SU-DHL-6 (cell line): ENCODE data around the gene CCDC66.

Experiments used
- H2AFZ ChIP-seq: fragments of 200-600 bp; sonication (generic); 2 replicates; pipeline ENCODE4 v1.6.1; 2014; ENCODE audit warnings: low read depth, mild to moderate bottlenecking, moderate library complexity, mixed read lengths, antibody characterized with exemption, low read length; ENCODE audit not compliant: severe bottlenecking
- H3F3A ChIP-seq: fragments of 200-600 bp; shearing (Covaris generic); 2 replicates; pipeline ENCODE4 v1.6.0; 2016; ENCODE audit warnings: antibody characterized with exemption, mild to moderate bottlenecking; ENCODE audit not compliant: insufficient read depth
- H3K27ac ChIP-seq: fragments of 200-600 bp; sonication (generic); 2 replicates; pipeline ENCODE4 v1.5.1; 2016; ENCODE audit warnings: low read depth, mild to moderate bottlenecking, low read length, moderate library complexity, mixed read lengths
- H3K27me3 ChIP-seq: fragments of 200-600 bp; sonication (generic), shearing (Covaris generic); 2 replicates; pipeline ENCODE4 v1.6.0; 2014; ENCODE audit warnings: mild to moderate bottlenecking, low read length
- H3K36me3 ChIP-seq: fragments of 200-600 bp; sonication (generic); 2 replicates; pipeline ENCODE4 v1.6.1; 2014; ENCODE audit warnings: mild to moderate bottlenecking, low read length, mixed read lengths
- H3K4me2 ChIP-seq: fragments of 300-600, 200-600 bp; shearing (Covaris generic), sonication (generic); 2 replicates; pipeline ENCODE4 v1.6.0; 2014; ENCODE audit warnings: low read length, low read depth, mild to moderate bottlenecking; ENCODE audit not compliant: poor library complexity, severe bottlenecking
- H3K4me3 ChIP-seq: fragments of 200-600 bp; sonication (generic); 2 replicates; pipeline ENCODE4 v1.5.1; 2014; ENCODE audit warnings: antibody characterized with exemption, low read length, mild to moderate bottlenecking, mixed read lengths; ENCODE audit not compliant: insufficient read depth, poor library complexity, severe bottlenecking
- H3K79me2 ChIP-seq: fragments of 200-600 bp; sonication (generic); 2 replicates; pipeline ENCODE4 v1.6.1; 2014; ENCODE audit warnings: mild to moderate bottlenecking, low read length, moderate library complexity; ENCODE audit not compliant: insufficient read depth
- H3K9ac ChIP-seq: fragments of 200-600 bp; sonication (generic); 2 replicates; pipeline ENCODE4 v1.7.0; 2014; ENCODE audit warnings: mild to moderate bottlenecking, low read length
- H3K9me2 ChIP-seq: fragments of 200-600 bp; sonication (generic); replicated peaks from 2 replicates; pipeline ENCODE4 v1.6.1; 2014; ENCODE audit warnings: low read length; ENCODE audit not compliant: insufficient read depth
- H3K9me3 ChIP-seq: fragments of 200-600 bp; sonication (generic); 2 replicates; pipeline ENCODE4 v1.6.1; 2014; ENCODE audit warnings: low read length, mixed read lengths; ENCODE audit not compliant: insufficient read depth
- H4K20me1 ChIP-seq: fragments of 200-600 bp; sonication (generic); 2 replicates; pipeline ENCODE4 v1.6.1; 2014; ENCODE audit warnings: low read depth, mild to moderate bottlenecking, antibody characterized with exemption, low read length, moderate library complexity, mixed read lengths
- EZH2phosphoT487 ChIP-seq: fragments of 200-600 bp; sonication (generic), shearing (Covaris generic); conservative IDR thresholded peaks from 2 replicates; pipeline ENCODE4 v1.6.1; 2018; ENCODE audit warnings: mild to moderate bottlenecking, antibody characterized with exemption, low read length, moderate library complexity, mixed read lengths
- TF ChIP-seq, protein P1 (sequence below): fragments of 200-600 bp; sonication (generic); IDR thresholded peaks from one replicate; pipeline ENCODE4 v1.5.1; 2017; ENCODE audit warnings: antibody characterized with exemption, mild to moderate bottlenecking, low read length, moderate library complexity; ENCODE audit not compliant: insufficient read depth, poor library complexity, severe bottlenecking

Gene CCDC66

DNA sequence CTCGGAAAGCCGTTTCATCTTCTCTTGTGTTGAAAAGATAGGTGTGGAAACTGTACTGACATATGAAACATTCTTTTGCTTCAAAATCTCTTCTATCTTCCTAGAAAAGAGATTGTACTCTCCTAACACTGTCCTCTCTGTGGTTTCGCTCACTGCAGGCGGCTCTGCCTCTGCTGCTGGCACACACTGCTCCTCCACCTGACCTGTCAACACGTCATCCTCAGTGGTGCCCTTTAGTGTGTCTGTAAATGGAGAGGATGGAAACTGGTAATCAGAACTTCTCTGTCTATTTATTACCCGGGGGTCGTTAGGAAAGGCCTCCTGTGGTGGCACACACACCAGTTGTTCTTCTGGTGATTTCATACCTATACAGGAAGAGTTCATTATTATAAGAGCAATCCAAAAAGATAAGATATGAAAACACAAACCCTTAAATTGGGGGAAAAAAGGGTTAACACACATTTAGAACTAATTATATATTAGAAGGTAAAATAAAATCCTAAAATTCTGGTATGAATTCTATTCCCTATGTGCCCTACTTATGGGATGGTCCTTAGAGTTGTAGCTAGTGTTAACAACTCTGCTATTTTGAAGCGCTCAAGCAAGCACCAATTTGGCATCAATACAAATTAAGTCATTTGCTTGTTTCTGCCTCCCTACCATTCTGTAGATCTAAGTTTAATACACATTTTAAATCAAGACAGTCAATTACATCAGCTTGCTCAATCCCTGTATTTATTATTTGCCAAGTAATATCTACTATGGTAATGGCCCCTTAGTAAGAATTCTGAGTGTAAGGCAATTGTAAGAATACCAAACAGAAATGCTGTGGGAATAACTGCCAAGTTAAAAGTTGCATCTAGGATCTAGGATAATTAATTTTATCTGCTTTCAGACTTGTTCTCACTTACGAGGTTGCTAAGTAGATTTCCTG lies 76.9 kb downstream of the CCDC66 start:
- Histone ChIP-seq H3F3A (no peaks in the 10 kb centered on the region; the same call in 1 of the 2 replicates), H3K4me2 (no peak overlapping the region), H3K9me3 (no peaks in the 10 kb centered on the region), H3K9me2 (no peaks in the 10 kb centered on the region), H3K27ac (no peak overlapping the region), H2AFZ (no peak overlapping the region), H3K36me3 (peaks cover 19% of the 10 kb centered on the region; the same call in 1 of the 2 replicates), H3K27me3 (no peaks in the 10 kb centered on the region), H4K20me1 (no peaks in the 10 kb centered on the region), H3K79me2 (no peaks in the 10 kb centered on the region), H3K9ac (no peak overlapping the region), H3K4me3 (no peak overlapping the region)
- TF ChIP-seq EZH2phosphoT487, result no peak
- TF ChIP-seq, protein P1, sequence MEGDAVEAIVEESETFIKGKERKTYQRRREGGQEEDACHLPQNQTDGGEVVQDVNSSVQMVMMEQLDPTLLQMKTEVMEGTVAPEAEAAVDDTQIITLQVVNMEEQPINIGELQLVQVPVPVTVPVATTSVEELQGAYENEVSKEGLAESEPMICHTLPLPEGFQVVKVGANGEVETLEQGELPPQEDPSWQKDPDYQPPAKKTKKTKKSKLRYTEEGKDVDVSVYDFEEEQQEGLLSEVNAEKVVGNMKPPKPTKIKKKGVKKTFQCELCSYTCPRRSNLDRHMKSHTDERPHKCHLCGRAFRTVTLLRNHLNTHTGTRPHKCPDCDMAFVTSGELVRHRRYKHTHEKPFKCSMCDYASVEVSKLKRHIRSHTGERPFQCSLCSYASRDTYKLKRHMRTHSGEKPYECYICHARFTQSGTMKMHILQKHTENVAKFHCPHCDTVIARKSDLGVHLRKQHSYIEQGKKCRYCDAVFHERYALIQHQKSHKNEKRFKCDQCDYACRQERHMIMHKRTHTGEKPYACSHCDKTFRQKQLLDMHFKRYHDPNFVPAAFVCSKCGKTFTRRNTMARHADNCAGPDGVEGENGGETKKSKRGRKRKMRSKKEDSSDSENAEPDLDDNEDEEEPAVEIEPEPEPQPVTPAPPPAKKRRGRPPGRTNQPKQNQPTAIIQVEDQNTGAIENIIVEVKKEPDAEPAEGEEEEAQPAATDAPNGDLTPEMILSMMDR, result no peak

- H2AFZ ChIP-seq, result no peak overlapping the region
- H3K27me3 ChIP-seq, result no peaks in the 10 kb centered on the region
- no peak for TF ChIP-seq EZH2phosphoT487
- TF ChIP-seq, protein P1, result no peak
- no peaks in the 10 kb centered on the region for H3F3A ChIP-seq
- no peaks in the 10 kb centered on the region for H3K9me2 ChIP-seq
- H3K9me3 ChIP-seq, result no peaks in the 10 kb centered on the region
- H3K4me2 ChIP-seq, result no peak overlapping the region
- peaks cover 62% of the 10 kb centered on the region for H3K36me3 ChIP-seq
- no peak overlapping the region for H3K9ac ChIP-seq
- H3K27ac ChIP-seq, result no peak overlapping the region
- peaks cover 10% of the 10 kb centered on the region for H4K20me1 ChIP-seq
- no peak overlapping the region for H3K4me3 ChIP-seq
- peaks cover 18% of the 10 kb centered on the region for H3K79me2 ChIP-seq
These were observed 88.4 kb downstream of the CCDC66 start for GRCh38 chr3:56645407-56645806.

DNA sequence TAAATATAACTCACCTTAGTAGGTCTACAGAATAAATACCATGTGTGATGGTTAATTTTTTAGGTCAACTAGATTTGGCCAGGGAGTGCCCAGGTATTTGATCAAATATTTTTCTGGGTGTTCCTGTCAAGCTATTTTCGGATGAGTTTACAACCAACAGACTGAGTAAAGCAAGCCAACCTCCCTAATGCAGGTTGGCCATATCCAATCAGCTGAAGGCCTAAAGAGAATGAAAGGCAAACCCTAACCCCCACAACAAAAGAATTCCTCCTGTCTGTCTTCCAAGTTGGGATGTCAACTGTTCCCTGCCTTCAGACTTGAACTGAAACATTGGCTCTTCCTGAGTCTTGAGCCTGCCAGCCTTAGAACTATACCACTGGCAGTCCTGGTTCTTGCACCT lies 97.5 kb downstream of the CCDC66 start:
- Histone ChIP-seq H3K27ac (no peak overlapping the region), H3K79me2 (peaks cover 72% of the 10 kb centered on the region), H3K36me3 (peaks cover 56% of the 10 kb centered on the region), H3K9me2 (no peaks in the 10 kb centered on the region), H3K4me2 (no peak overlapping the region), H3K9ac (no peak overlapping the region), H3F3A (no peaks in the 10 kb centered on the region), H4K20me1 (peaks cover 12% of the 10 kb centered on the region; the same call in 1 of the 2 replicates), H3K9me3 (no peaks in the 10 kb centered on the region), H2AFZ (no peak overlapping the region), H3K27me3 (no peaks in the 10 kb centered on the region), H3K4me3 (no peak overlapping the region)
- TF ChIP-seq, protein P1, result no peak
- no peak for TF ChIP-seq EZH2phosphoT487
